Activated CD8-positive, alpha-beta memory T cell treated with anti-CD3 and anti-CD28 coated beads, Interleukin-2, amount 10 ng/mL, durations not matched to agents 7 days and 5 days (primary cell): ENCODE measurements around the gene LCN6. TPM values are rescaled to one million over a fixed set of nuclear protein-coding genes. Genes with fewer than 3 reads are reported as not detected.

Experiments used
- ATAC-seq: fragments of 150-1000 bp; cut with Tn5 transposase; one replicate; pipeline ENCODE4 v1.10.0; 2021; ENCODE audit warnings: moderate library complexity
- CTCF ChIA-PET: fragments of 350-600 bp; sonication (Branson Sonifier 250); formaldehyde crosslinking; loops from one replicate; lab custom pipeline; 2021; ENCODE audit warnings: antibody characterized with exemption; lab: Charles Lee
- DNase-seq: peaks from one replicate; pipeline ENCODE4 v3.0.0-alpha.2; 2020
- H3K27ac Mint-ChIP-seq: one replicate; pipeline ENCODE4 v1.8.0; 2021; ENCODE audit warnings: mild to moderate bottlenecking, mixed read lengths
- H3K27me3 Mint-ChIP-seq: one replicate; pipeline ENCODE4 v1.8.0; 2021; ENCODE audit warnings: mixed read lengths
- H3K36me3 Mint-ChIP-seq: one replicate; pipeline ENCODE4 v1.8.0; 2021; ENCODE audit warnings: mild to moderate bottlenecking, mixed read lengths
- H3K4me1 Mint-ChIP-seq: one replicate; pipeline ENCODE4 v1.8.0; 2021; ENCODE audit warnings: mixed read lengths
- H3K4me3 Mint-ChIP-seq: one replicate; pipeline ENCODE4 v1.8.0; 2021; ENCODE audit warnings: mild to moderate bottlenecking, moderate library complexity, mixed read lengths
- H3K9me3 Mint-ChIP-seq: one replicate; pipeline ENCODE4 v1.8.0; 2022; ENCODE audit warnings: low read depth, mixed read lengths
- microRNA-seq: library from miRNA; unstranded; fragments of <30 nt; microRNA quantifications from one replicate; pipeline ENCODE4 v1.2.0, GENCODE V29; 2022
- total RNA-seq, 2 experiments: library from RNA; stranded (reverse); gene quantifications; one replicate each; pipeline ENCODE4 v1.2.3, GENCODE V29; 2021

LCN6 gene
- total RNA-seq, 2 experiments from 2014 or later = not detected

GRCh38 chr9:136698635-136699246, 49.6 kb downstream of the LCN6 start:
- CTCF ChIA-PET = interaction anchor here (4.7 kb wide), 1 partner anchor 29 kb away, joined by 30 read pairs; no protein-coding TSS in a partner anchor
- DNase-seq (no peak), ATAC-seq (no peak)
- Mint-ChIP-seq H3K9me3 (no peaks in the 10 kb centered on the region), H3K4me1 (peaks cover 29% of the 10 kb centered on the region), H3K36me3 (no peaks in the 10 kb centered on the region), H3K27me3 (peaks cover 29% of the 10 kb centered on the region), H3K4me3 (no peak overlapping the region), H3K27ac (no peak overlapping the region)

GRCh38 chr9:136697821-136698526, 50.4 kb downstream of the LCN6 start:
- CTCF ChIA-PET = interaction anchor here (1.2 kb wide), 1 partner anchor 29 kb away, joined by 4 read pairs; no protein-coding TSS in a partner anchor
- Mint-ChIP-seq H3K9me3 (no peaks in the 10 kb centered on the region), H3K4me3 (no peak overlapping the region), H3K27ac (no peak overlapping the region), H3K27me3 (peaks cover 28% of the 10 kb centered on the region), H3K36me3 (no peaks in the 10 kb centered on the region), H3K4me1 (peaks cover 27% of the 10 kb centered on the region)
- no peak for DNase-seq
- no peak for ATAC-seq

- CTCF ChIA-PET = interaction anchor here (1.2 kb wide), 1 partner anchor 30 kb away, joined by 4 read pairs; no protein-coding TSS in a partner anchor
- H3K27ac Mint-ChIP-seq = no peak overlapping the region
- peaks cover 28% of the 10 kb centered on the region for H3K27me3 Mint-ChIP-seq
- no peaks in the 10 kb centered on the region for H3K9me3 Mint-ChIP-seq
- ATAC-seq (no peak), DNase-seq (no peak)
- no peak overlapping the region for H3K4me3 Mint-ChIP-seq
- no peaks in the 10 kb centered on the region for H3K36me3 Mint-ChIP-seq
- H3K4me1 Mint-ChIP-seq = peaks cover 24% of the 10 kb centered on the region
Observed at GRCh38 chr9:136697146-136697820, 51.0 kb downstream of the LCN6 start.

- CTCF ChIA-PET = no interaction called here
Observed at GRCh38 chr9:136696502-136696901, 51.8 kb downstream of the LCN6 start.

GRCh38 chr9:136695955-136696354, 52.4 kb downstream of the LCN6 start:
- CTCF ChIA-PET = no interaction called here
- ATAC-seq (no peak), DNase-seq (no peak)
- Mint-ChIP-seq H3K4me1 (peaks cover 14% of the 10 kb centered on the region), H3K27me3 (peaks cover 28% of the 10 kb centered on the region), H3K4me3 (no peak overlapping the region), H3K9me3 (no peaks in the 10 kb centered on the region), H3K27ac (no peak overlapping the region), H3K36me3 (no peaks in the 10 kb centered on the region)

More at GRCh38 chr9:136696502-136696901, 51.8 kb downstream of the LCN6 start:
- H3K4me3 Mint-ChIP-seq = no peak overlapping the region
- peaks cover 19% of the 10 kb centered on the region for H3K4me1 Mint-ChIP-seq
- DNase-seq (no peak), ATAC-seq (no peak)
- H3K27me3 Mint-ChIP-seq = peaks cover 28% of the 10 kb centered on the region
- no peak overlapping the region for H3K27ac Mint-ChIP-seq
- H3K36me3 Mint-ChIP-seq = no peaks in the 10 kb centered on the region
- H3K9me3 Mint-ChIP-seq = no peaks in the 10 kb centered on the region

GRCh38 chr9:136695435-136695895, 52.9 kb downstream of the LCN6 start:
- DNase-seq = no peak
- peaks cover 10% of the 10 kb centered on the region for H3K4me1 Mint-ChIP-seq
- ATAC-seq = no peak
- H3K36me3 Mint-ChIP-seq = no peaks in the 10 kb centered on the region
- H3K9me3 Mint-ChIP-seq = no peaks in the 10 kb centered on the region
- no peak overlapping the region for H3K27ac Mint-ChIP-seq
- no peak overlapping the region for H3K4me3 Mint-ChIP-seq
- CTCF ChIA-PET = interaction anchor here (0.7 to 2.3 kb wide), 4 partner anchors 19 to 211 kb away, joined by 3 to 5 read pairs (median 3); no protein-coding TSS in a partner anchor
- peaks cover 28% of the 10 kb centered on the region for H3K27me3 Mint-ChIP-seq

- Mint-ChIP-seq H3K9me3 (no peaks in the 10 kb centered on the region), H3K4me3 (no peak overlapping the region), H3K27ac (no peak overlapping the region), H3K4me1 (peaks cover 6% of the 10 kb centered on the region), H3K27me3 (peaks cover 28% of the 10 kb centered on the region), H3K36me3 (no peaks in the 10 kb centered on the region)
- DNase-seq = no peak
- CTCF ChIA-PET = interaction anchor here (0.7 to 2.3 kb wide), 5 partner anchors 12 to 211 kb away, joined by 3 to 5 read pairs (median 3); no protein-coding TSS in a partner anchor
- ATAC-seq = no peak
Observed at GRCh38 chr9:136694872-136695247, 53.5 kb downstream of the LCN6 start.

GRCh38 chr9:136694163-136694871, 54.0 kb downstream of the LCN6 start:
- CTCF ChIA-PET = interaction anchor here (0.6 to 2.3 kb wide), 7 partner anchors 11 to 210 kb away, joined by 3 to 5 read pairs (median 3); no protein-coding TSS in a partner anchor
- Mint-ChIP-seq H3K36me3 (no peaks in the 10 kb centered on the region), H3K27ac (no peak overlapping the region), H3K27me3 (peaks cover 29% of the 10 kb centered on the region), H3K4me1 (peaks cover 6% of the 10 kb centered on the region), H3K9me3 (no peaks in the 10 kb centered on the region), H3K4me3 (no peak overlapping the region)
- DNase-seq (peak; percentile 63), ATAC-seq (peak; percentile 54)

Small RNA genes lying within 50 kb of the gene (microRNA-seq; reads per million reads assigned to microRNA genes)
- gene MIR6722 = not detected

Other genes starting within 250 kb of the LCN6 start
- gene NOTCH1, start 202.5 kb downstream of the LCN6 start, total RNA-seq = 10 to 100 TPM; 67.3 to 73.5 TPM
- gene EGFL7, start 85.6 kb downstream of the LCN6 start, total RNA-seq = 1 to 10 TPM in 1 of 2 experiments, under 1 TPM in 1; 0.29 to 1.1 TPM
- 10 to 100 TPM; 16.9 to 20.5 TPM for gene AGPAT2, start 61.1 kb downstream of the LCN6 start, total RNA-seq
- not detected for gene DIPK1B, start 36.0 kb downstream of the LCN6 start, total RNA-seq
- under 1 TPM in 1 of 2 experiments, not detected in 1; 0.68 TPM for gene LCN10, start 5.6 kb downstream of the LCN6 start, total RNA-seq
- gene LCN8, start 9.7 kb upstream of the LCN6 start, total RNA-seq = not detected
- not detected for gene LCN15, start 16.0 kb upstream of the LCN6 start, total RNA-seq
- gene TMEM141, start 42.8 kb upstream of the LCN6 start, total RNA-seq = 10 to 100 TPM; 31.7 to 32.8 TPM
- gene CCDC183, start 47.8 kb upstream of the LCN6 start, total RNA-seq = under 1 TPM; 0.26 to 0.91 TPM
- 100 to 1,000 TPM; 113 to 123 TPM for gene RABL6, start 59.4 kb upstream of the LCN6 start, total RNA-seq
- 1 to 10 TPM; 3.9 to 4.4 TPM for gene AJM1, start 94.0 kb upstream of the LCN6 start, total RNA-seq
- 100 to 1,000 TPM in 1 of 2 experiments, 10 to 100 TPM in 1; 96.8 to 116 TPM for gene PHPT1, start 100.9 kb upstream of the LCN6 start, total RNA-seq
- gene MAMDC4, start 103.8 kb upstream of the LCN6 start, total RNA-seq = 10 to 100 TPM; 13.4 to 15.5 TPM
- 100 to 1,000 TPM; 283 to 360 TPM for gene EDF1, start 117.8 kb upstream of the LCN6 start, total RNA-seq
- gene TRAF2, start 138.0 kb upstream of the LCN6 start, total RNA-seq = 10 to 100 TPM; 58.4 to 67.6 TPM
- 100 to 1,000 TPM; 106 to 107 TPM for gene FBXW5, start 196.2 kb upstream of the LCN6 start, total RNA-seq
- 1 to 10 TPM in 1 of 2 experiments, not detected in 1; 1.7 TPM for gene C8G, start 196.7 kb upstream of the LCN6 start, total RNA-seq
- 1 to 10 TPM in 1 of 2 experiments, under 1 TPM in 1; 0.68 to 1.2 TPM for gene LCN12, start 203.7 kb upstream of the LCN6 start, total RNA-seq
- gene PTGDS, start 229.0 kb upstream of the LCN6 start, total RNA-seq = 1 to 10 TPM; 1.2 to 3.2 TPM
- gene LCNL1, start 234.5 kb upstream of the LCN6 start, total RNA-seq = under 1 TPM in 1 of 2 experiments, not detected in 1; 0.09 TPM
- 10 to 100 TPM; 68.6 to 94.8 TPM for gene PAXX, start 243.9 kb upstream of the LCN6 start, total RNA-seq
- gene CLIC3, start 248.0 kb upstream of the LCN6 start, total RNA-seq = 1 to 10 TPM; 3.8 to 7.8 TPM